Heart left ventricle (tissue), 13 donors: ENCODE measurements around the gene NRIP2.

Experiments used
- POLR2A ChIP-seq, 2 donors: fragments of 450-650 bp; IDR thresholded peaks; one replicate each; pipeline ENCODE4 v1.6.1; 2017; ENCODE audit warnings: antibody characterized with exemption in 2 of 2, mild to moderate bottlenecking in 2 of 2, moderate library complexity in 2 of 2
- TF ChIP-seq, protein P1 (sequence below), 12 donors: fragments of 200-600 bp; sonication (generic) in 4 of 12; IDR thresholded peaks; one replicate each; pipeline versions ENCODE4 v1.5.0 to v1.8.0; 2018 to 2022; ENCODE audit warnings: antibody characterized with exemption in 12 of 12, mild to moderate bottlenecking in 5 of 12
- donor health status: ischemic (EF 13 %, LVEDD 7.1; RV severe dilation, severe dysfunction).
- donor health status: DM: no; HTN: yes; CAD: no.
- donor health status: DM: no; HTN: no; CAD: no.
- donor health status: ischemic (EF 25% LVEDD 6.9; RV normal size, moderate dysfunction).
- donor health status: ischemic (EF 25% LVEDD 5.7; RV mildly dilated, moderate dysfunction).
- donor health status: ischemic (EF 35%, LVEDD 5.7; RV mildly dilated, moderate dysfunction).
- donor health status: nonischemic (EF 11% LVEDD 7.7; RV severe dilation, severe dysfunction).
- donor health status: DM: yes; HTN: yes; CAD: no.
- donor health status: PGD.
- donor health status: ischemic (EF 29% LVEDD 5.4; RV normal size, mild dysfunction).
- donor health status: nonischemic (EF 23%, LVEDD 6.1; RV moderate dilation, normal function).

DNA sequence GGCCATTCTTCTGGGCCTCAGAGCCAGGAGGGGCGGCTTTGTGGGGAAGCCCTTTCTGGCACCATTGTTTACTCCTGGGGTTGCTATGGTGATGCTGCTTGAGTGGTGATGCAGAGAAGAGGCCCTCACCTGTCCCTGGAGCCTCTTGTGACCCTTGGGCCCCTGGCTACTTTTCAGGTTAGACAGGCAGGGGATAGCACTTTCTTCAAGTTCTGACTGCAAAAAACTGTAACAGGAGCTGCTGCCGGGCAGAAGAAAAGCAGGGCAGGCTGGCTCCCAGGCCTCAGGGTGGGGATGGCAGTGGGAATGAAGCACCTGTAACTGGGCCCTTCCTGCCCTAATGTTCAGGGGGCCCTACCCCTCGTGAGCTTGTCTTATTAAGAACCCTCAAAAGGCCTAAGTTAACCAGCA, 22.2 kb upstream of the NRIP2 start, which contains the start of gene TEX52:
- TF ChIP-seq, protein P1, sequence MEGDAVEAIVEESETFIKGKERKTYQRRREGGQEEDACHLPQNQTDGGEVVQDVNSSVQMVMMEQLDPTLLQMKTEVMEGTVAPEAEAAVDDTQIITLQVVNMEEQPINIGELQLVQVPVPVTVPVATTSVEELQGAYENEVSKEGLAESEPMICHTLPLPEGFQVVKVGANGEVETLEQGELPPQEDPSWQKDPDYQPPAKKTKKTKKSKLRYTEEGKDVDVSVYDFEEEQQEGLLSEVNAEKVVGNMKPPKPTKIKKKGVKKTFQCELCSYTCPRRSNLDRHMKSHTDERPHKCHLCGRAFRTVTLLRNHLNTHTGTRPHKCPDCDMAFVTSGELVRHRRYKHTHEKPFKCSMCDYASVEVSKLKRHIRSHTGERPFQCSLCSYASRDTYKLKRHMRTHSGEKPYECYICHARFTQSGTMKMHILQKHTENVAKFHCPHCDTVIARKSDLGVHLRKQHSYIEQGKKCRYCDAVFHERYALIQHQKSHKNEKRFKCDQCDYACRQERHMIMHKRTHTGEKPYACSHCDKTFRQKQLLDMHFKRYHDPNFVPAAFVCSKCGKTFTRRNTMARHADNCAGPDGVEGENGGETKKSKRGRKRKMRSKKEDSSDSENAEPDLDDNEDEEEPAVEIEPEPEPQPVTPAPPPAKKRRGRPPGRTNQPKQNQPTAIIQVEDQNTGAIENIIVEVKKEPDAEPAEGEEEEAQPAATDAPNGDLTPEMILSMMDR (IDR thresholded peaks at IDR 0.05): no peak
- TF ChIP-seq POLR2A (IDR thresholded peaks at IDR 0.05): no peak
